Neural cell (in vitro differentiated cells): ENCODE measurements around the gene WDFY3.

Source experiments
- EP300 ChIP-seq: fragments of 450-650 bp; conservative IDR thresholded peaks from 2 replicates; pipeline ENCODE4 v1.6.1; 2014; ENCODE audit warnings: antibody characterized with exemption, mild to moderate bottlenecking, moderate library complexity; ENCODE audit not compliant: poor library complexity, severe bottlenecking
- EZH2 ChIP-seq: fragments of 200-600, 300-800 bp; shearing (Covaris generic), sonication (generic); IDR thresholded peaks from 2 replicates; pipeline ENCODE4 v1.6.1; 2014; ENCODE audit warnings: antibody characterized with exemption, low read length, borderline replicate concordance, mild to moderate bottlenecking; ENCODE audit not compliant: insufficient read depth, poor library complexity, severe bottlenecking
- REST ChIP-seq: IDR thresholded peaks from 2 replicates; pipeline ENCODE4 v1.6.1; 2012; ENCODE audit warnings: borderline replicate concordance
- TAF1 ChIP-seq: IDR thresholded peaks from 2 replicates; pipeline ENCODE4 v1.6.1; 2012; ENCODE audit warnings: low read depth
- TF ChIP-seq, protein P1 (sequence below): fragments of 450-650 bp; IDR thresholded peaks from 2 replicates; pipeline ENCODE4 v1.5.1; 2014; ENCODE audit warnings: antibody characterized with exemption, mild to moderate bottlenecking, moderate library complexity; ENCODE audit not compliant: poor library complexity, severe bottlenecking

DNA sequence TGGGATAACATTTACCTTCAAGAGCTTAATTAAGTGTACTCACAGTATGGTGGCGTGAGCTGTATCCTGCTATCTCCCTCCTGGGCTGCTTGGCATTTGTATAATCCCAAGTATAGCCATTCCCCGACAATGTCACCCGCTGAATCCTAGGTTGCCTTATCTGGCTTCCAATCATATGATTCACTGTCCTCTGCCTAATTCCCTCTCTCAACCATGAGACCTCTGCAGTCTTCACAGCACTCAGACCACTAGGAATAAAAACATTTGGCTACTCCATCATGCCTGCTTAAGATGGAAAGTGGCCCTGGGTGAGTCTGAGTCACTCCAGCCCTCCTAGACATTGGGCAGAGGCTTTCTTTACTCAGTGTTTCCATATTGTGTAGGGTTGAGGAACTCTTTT lies 28.9 kb upstream of the WDFY3 start:
- TF ChIP-seq EP300 (no peak), EZH2 (no peak), REST (no peak), TAF1 (no peak)
- TF ChIP-seq, protein P1, sequence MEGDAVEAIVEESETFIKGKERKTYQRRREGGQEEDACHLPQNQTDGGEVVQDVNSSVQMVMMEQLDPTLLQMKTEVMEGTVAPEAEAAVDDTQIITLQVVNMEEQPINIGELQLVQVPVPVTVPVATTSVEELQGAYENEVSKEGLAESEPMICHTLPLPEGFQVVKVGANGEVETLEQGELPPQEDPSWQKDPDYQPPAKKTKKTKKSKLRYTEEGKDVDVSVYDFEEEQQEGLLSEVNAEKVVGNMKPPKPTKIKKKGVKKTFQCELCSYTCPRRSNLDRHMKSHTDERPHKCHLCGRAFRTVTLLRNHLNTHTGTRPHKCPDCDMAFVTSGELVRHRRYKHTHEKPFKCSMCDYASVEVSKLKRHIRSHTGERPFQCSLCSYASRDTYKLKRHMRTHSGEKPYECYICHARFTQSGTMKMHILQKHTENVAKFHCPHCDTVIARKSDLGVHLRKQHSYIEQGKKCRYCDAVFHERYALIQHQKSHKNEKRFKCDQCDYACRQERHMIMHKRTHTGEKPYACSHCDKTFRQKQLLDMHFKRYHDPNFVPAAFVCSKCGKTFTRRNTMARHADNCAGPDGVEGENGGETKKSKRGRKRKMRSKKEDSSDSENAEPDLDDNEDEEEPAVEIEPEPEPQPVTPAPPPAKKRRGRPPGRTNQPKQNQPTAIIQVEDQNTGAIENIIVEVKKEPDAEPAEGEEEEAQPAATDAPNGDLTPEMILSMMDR = no peak
